Tibial nerve (tissue), 4 donors: Measurements from ENCODE around the gene ROR1. TPM values are rescaled to one million over a fixed set of nuclear protein-coding genes. Genes with fewer than 3 reads are reported as not detected.

Experiments used
- DNase-seq, 2 donors: peaks; one replicate each; pipeline ENCODE4 v3.0.0-alpha.2; 2019; ENCODE audit warnings: low spot score in 2 of 2
- H3K27ac ChIP-seq, 4 donors: fragments of 200-600 bp; sonication (generic) in 3 of 4; one replicate each; pipeline ENCODE4 v1.5.1; 2017 to 2019; ENCODE audit warnings: mild to moderate bottlenecking in 1 of 4
- H3K27me3 ChIP-seq, 2 donors: fragments of 200-600 bp; sonication (generic) in 1 of 2; one replicate each; pipeline versions ENCODE4 v1.5.1 to v1.6.0; 2017 to 2019
- H3K36me3 ChIP-seq, 3 donors: fragments of 200-600 bp; sonication (generic); one replicate each; pipeline ENCODE4 v1.5.1; 2018 to 2019
- H3K4me1 ChIP-seq, 4 donors: fragments of 200-600 bp; sonication (generic) in 3 of 4; one replicate each; pipeline ENCODE4 v1.5.1; 2017 to 2019
- H3K4me3 ChIP-seq, 4 donors: fragments of 200-600 bp; sonication (generic) in 3 of 4; one replicate each; pipeline ENCODE4 v1.5.1; 2017 to 2019; ENCODE audit warnings: mild to moderate bottlenecking in 1 of 4, moderate library complexity in 1 of 4
- H3K9me3 ChIP-seq, 4 donors: fragments of 200-600 bp; sonication (generic) in 3 of 4; one replicate each; pipeline ENCODE4 v1.5.1; 2017 to 2019
- CTCF ChIP-seq, 5 experiments: fragments of 200-600 bp in 3 of 5; fragments of 450-650 bp in 2 of 5; sonication (generic) in 3 of 5; IDR thresholded peaks; one replicate each; pipeline ENCODE4 v1.5.1; 2016 to 2019; ENCODE audit warnings: antibody characterized with exemption in 5 of 5, mild to moderate bottlenecking in 3 of 5, moderate library complexity in 2 of 5
- EP300 ChIP-seq, 2 donors: sonication (generic); formaldehyde crosslinking; IDR thresholded peaks; one replicate each; pipeline ENCODE4 v1.6.1; 2017; ENCODE audit warnings: antibody characterized with exemption in 2 of 2, mild to moderate bottlenecking in 1 of 2
- POLR2A ChIP-seq, 2 donors: fragments of 450-650 bp; IDR thresholded peaks; one replicate each; pipeline ENCODE4 v1.6.1; 2017; ENCODE audit warnings: antibody characterized with exemption in 2 of 2, mild to moderate bottlenecking in 2 of 2, moderate library complexity in 2 of 2
- WGBS, 2 donors: methylation state at CpG; one replicate each; pipeline ENCODE4 v1.1.5; 2018; 5-methylcytosine and 5-hydroxymethylcytosine counted together
- total RNA-seq, 4 donors: library from RNA; depleted of rRNA; stranded (reverse); fragments of >200 nt; gene quantifications; one replicate each; pipeline ENCODE4 v1.1.0, GENCODE V29; 2016

ROR1 gene
- total RNA-seq, 4 donors from 2014 or later = 10.5 to 47.7 (median 43.7) TPM

- Histone ChIP-seq H3K36me3 (no peaks in the 10 kb centered on the region), H3K27ac (no peak overlapping the region), H3K27me3 (no peaks in the 10 kb centered on the region), H3K9me3 (no peaks in the 10 kb centered on the region), H3K4me1 (peaks cover 0 to 26% (median 6%) of the 10 kb centered on the region in 4 donors), H3K4me3 (no peak overlapping the region)
- no peak for DNase-seq
- WGBS, 2 donors = 78 to 90% methylated on average over 2 of the region's 2 CpGs
- TF ChIP-seq POLR2A (IDR thresholded peaks at IDR 0.05) (no peak), CTCF (IDR thresholded peaks at IDR 0.05) (no peak), EP300 (IDR thresholded peaks at IDR 0.05) (no peak)
Measured at GRCh38 chr1:63896755-63897154, 122.9 kb downstream of the ROR1 start.

- TF ChIP-seq EP300 (IDR thresholded peaks at IDR 0.05) (peak in 1 of 2 donors; percentile 38), CTCF (IDR thresholded peaks at IDR 0.05) (no peak)
- no peak overlapping the region for H3K4me3 ChIP-seq
- no peak for DNase-seq
- no peaks in the 10 kb centered on the region for H3K9me3 ChIP-seq
- no peaks in the 10 kb centered on the region for H3K27me3 ChIP-seq
- 59 to 69% methylated on average over 6 of the region's 6 CpGs for WGBS, 2 donors
- peaks cover 0 to 16% (median 3%) of the 10 kb centered on the region in 4 donors for H3K4me1 ChIP-seq
- H3K27ac ChIP-seq = peak overlapping the region in 1 of 4 donors; percentile 61
- no peaks in the 10 kb centered on the region for H3K36me3 ChIP-seq
Measured at GRCh38 chr1:63898428-63899196, 124.8 kb downstream of the ROR1 start.

GRCh38 chr1:63901094-63901493 lies 127.3 kb downstream of the ROR1 start:
- H3K27ac ChIP-seq = no peak overlapping the region
- peaks cover 0 to 19% (median 3%) of the 10 kb centered on the region in 4 donors for H3K4me1 ChIP-seq
- DNase-seq = no peak
- H3K4me3 ChIP-seq = no peak overlapping the region
- H3K36me3 ChIP-seq = no peaks in the 10 kb centered on the region
- no peaks in the 10 kb centered on the region for H3K27me3 ChIP-seq
- WGBS, 2 donors = 72 to 84% methylated on average over 6 of the region's 6 CpGs
- TF ChIP-seq EP300 (IDR thresholded peaks at IDR 0.05) (no peak), CTCF (IDR thresholded peaks at IDR 0.05) (no peak), POLR2A (IDR thresholded peaks at IDR 0.05) (no peak)
- H3K9me3 ChIP-seq = no peaks in the 10 kb centered on the region

GRCh38 chr1:63902844-63903589 lies 129.2 kb downstream of the ROR1 start:
- TF ChIP-seq EP300 (IDR thresholded peaks at IDR 0.05) (no peak), POLR2A (IDR thresholded peaks at IDR 0.05) (no peak), CTCF (IDR thresholded peaks at IDR 0.05) (no peak)
- Histone ChIP-seq H3K4me3 (no peak overlapping the region), H3K36me3 (no peaks in the 10 kb centered on the region), H3K9me3 (no peaks in the 10 kb centered on the region), H3K27ac (no peak overlapping the region), H3K4me1 (peaks cover 0 to 33% (median 3%) of the 10 kb centered on the region in 4 donors), H3K27me3 (no peaks in the 10 kb centered on the region)
- no peak for DNase-seq
- WGBS, 2 donors = 53 to 63% methylated on average over 4 of the region's 4 CpGs
